Tibial nerve (tissue), 3 donors: ENCODE measurements around the gene TP53.

ENCODE experiments used
- CTCF ChIP-seq, 5 experiments: fragments of 200-600 bp in 3 of 5; fragments of 450-650 bp in 2 of 5; sonication (generic) in 3 of 5; IDR thresholded peaks; one replicate each; pipeline ENCODE4 v1.5.1; 2016 to 2019; ENCODE audit warnings: antibody characterized with exemption in 5 of 5, mild to moderate bottlenecking in 3 of 5, moderate library complexity in 2 of 5
- POLR2A ChIP-seq, 2 donors: fragments of 450-650 bp; IDR thresholded peaks; one replicate each; pipeline ENCODE4 v1.6.1; 2017; ENCODE audit warnings: antibody characterized with exemption in 2 of 2, mild to moderate bottlenecking in 2 of 2, moderate library complexity in 2 of 2

- TF ChIP-seq POLR2A (IDR thresholded peaks at IDR 0.05) (no peak), CTCF (IDR thresholded peaks at IDR 0.05) (no peak)
Observed at GRCh38 chr17:7651665-7652387, 35.5 kb downstream of the TP53 start.
